Upper lobe of left lung (tissue), 6 donors: ENCODE measurements around the gene SHANK3. TPM values are rescaled to one million over a fixed set of nuclear protein-coding genes. Genes with fewer than 3 reads are reported as not detected.

ENCODE experiments used
- ATAC-seq, 2 donors: fragments of 200-7000 bp; cut with Tn5 transposase; one replicate each; pipeline ENCODE4 v1.9.1; 2022; ENCODE audit warnings: mild to moderate bottlenecking in 2 of 2, moderate library complexity in 2 of 2; ENCODE audit not compliant: low FRiP score in 2 of 2
- DNase-seq, 2 donors: peaks; one replicate each; pipeline ENCODE4 v3.0.0-alpha.2; 2019 to 2020
- H3K27ac ChIP-seq, 4 donors: fragments of 200-600 bp; sonication (generic); one replicate each; pipeline ENCODE4 v1.5.1; 2016 to 2019
- H3K27me3 ChIP-seq, 4 donors: fragments of 200-600 bp; sonication (generic); one replicate each; pipeline ENCODE4 v1.5.1; 2017 to 2019
- H3K36me3 ChIP-seq, 4 donors: fragments of 200-600 bp; sonication (generic); one replicate each; pipeline ENCODE4 v1.5.1; 2016 to 2019
- H3K4me1 ChIP-seq, 4 donors: fragments of 200-600 bp; sonication (generic); one replicate each; pipeline ENCODE4 v1.5.1; 2018 to 2019
- H3K4me3 ChIP-seq, 4 donors: fragments of 200-600 bp; sonication (generic); one replicate each; pipeline ENCODE4 v1.5.1; 2017 to 2019; ENCODE audit warnings: mild to moderate bottlenecking in 2 of 4, moderate library complexity in 1 of 4
- H3K9me3 ChIP-seq, 4 donors: fragments of 200-600 bp; sonication (generic); one replicate each; pipeline ENCODE4 v1.5.1; 2018 to 2019
- EP300 ChIP-seq, 4 donors: sonication (generic); formaldehyde crosslinking; IDR thresholded peaks; one replicate each; pipeline ENCODE4 v1.5.1; 2017; ENCODE audit warnings: antibody characterized with exemption in 4 of 4, control low read depth in 2 of 4
- POLR2A ChIP-seq, 4 donors: fragments of 450-650 bp; IDR thresholded peaks; one replicate each; pipeline ENCODE4 v1.5.1; 2016 to 2017; ENCODE audit warnings: antibody characterized with exemption in 4 of 4, mild to moderate bottlenecking in 2 of 4
- POLR2AphosphoS5 ChIP-seq, 2 donors: sonication (generic); formaldehyde crosslinking; IDR thresholded peaks; one replicate each; pipeline ENCODE4 v1.5.1; 2017; ENCODE audit warnings: antibody characterized with exemption in 2 of 2
- WGBS, 2 donors: methylation state at CpG; one replicate each; pipeline ENCODE4 v1.1.5; 2017 to 2018; 5-methylcytosine and 5-hydroxymethylcytosine counted together
- total RNA-seq, 6 donors: library from RNA; depleted of rRNA in 4 of 6; stranded (reverse); fragments of >200 nt in 4 of 6; gene quantifications; one replicate each; pipeline versions ENCODE4 v1.1.0 to v1.2.1, GENCODE V29; 2016 to 2021
- TF ChIP-seq, protein P1 (sequence below), 6 experiments: fragments of 450-650 bp in 4 of 6; fragments of 200-600 bp in 2 of 6; sonication (generic) in 2 of 6; IDR thresholded peaks; one replicate each; pipeline ENCODE4 v1.5.1; 2016 to 2019; ENCODE audit warnings: antibody characterized with exemption in 6 of 6
- donor health status: DM: no; HTN: no; CAD: no; lungs with moderate emphysema.
- donor health status: DM: no; HTN: yes; CAD: no; lungs with severe emphysema.

Gene SHANK3
- total RNA-seq, 6 donors from 2014 or later: 16.6 to 105 (median 51.1) TPM

DNA sequence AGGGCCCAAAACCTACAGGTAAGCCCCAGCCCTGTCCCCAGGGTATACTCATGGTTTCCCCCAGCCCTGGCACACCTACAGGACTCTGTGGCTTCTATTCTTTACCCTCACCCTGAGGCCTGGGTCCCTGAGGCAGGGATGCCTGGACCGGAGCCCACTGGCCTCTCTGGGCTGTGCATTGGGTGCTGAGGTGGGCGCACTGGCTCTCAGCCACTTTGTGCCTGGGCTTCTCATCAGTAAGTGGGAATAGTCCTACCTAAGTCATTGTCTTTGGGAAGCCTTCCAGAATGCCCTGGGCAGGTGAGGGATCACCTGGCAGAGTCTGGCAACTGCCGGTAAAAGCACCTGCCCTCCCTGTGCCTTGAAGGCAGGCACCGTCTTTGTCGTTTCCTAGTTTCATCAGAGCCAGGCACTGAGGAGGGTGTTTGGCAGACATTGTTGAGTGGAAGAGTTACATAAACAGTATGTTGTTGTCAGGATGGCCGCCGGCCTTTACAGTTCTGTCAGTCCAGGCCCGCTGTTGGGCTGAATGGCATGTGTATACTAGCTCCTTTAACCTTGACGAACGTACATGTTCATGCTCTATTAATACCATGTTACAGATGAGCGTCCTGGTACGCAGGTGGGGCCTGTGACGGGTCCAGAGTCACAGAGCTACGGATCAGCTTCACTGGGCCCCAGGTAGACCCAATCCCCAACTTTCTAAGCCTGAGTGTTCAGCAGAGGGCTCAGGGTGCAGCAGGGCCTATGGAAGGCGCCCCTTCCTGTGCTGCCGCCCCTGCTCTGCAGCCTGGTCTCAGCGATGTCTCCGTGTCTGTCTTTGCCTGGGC, 23.0 kb downstream of the SHANK3 start:
- Histone ChIP-seq H3K4me1 (peaks cover 35 to 56% (median 47%) of the 10 kb centered on the region in 4 donors), H3K4me3 (no peak overlapping the region), H3K27ac (no peak overlapping the region), H3K36me3 (peaks cover 0 to 65% (median 23%) of the 10 kb centered on the region in 4 donors), H3K9me3 (no peaks in the 10 kb centered on the region), H3K27me3 (no peaks in the 10 kb centered on the region)
- TF ChIP-seq EP300 (IDR thresholded peaks at IDR 0.05) (no peak), POLR2AphosphoS5 (IDR thresholded peaks at IDR 0.05) (no peak), POLR2A (IDR thresholded peaks at IDR 0.05) (no peak)
- TF ChIP-seq, protein P1, sequence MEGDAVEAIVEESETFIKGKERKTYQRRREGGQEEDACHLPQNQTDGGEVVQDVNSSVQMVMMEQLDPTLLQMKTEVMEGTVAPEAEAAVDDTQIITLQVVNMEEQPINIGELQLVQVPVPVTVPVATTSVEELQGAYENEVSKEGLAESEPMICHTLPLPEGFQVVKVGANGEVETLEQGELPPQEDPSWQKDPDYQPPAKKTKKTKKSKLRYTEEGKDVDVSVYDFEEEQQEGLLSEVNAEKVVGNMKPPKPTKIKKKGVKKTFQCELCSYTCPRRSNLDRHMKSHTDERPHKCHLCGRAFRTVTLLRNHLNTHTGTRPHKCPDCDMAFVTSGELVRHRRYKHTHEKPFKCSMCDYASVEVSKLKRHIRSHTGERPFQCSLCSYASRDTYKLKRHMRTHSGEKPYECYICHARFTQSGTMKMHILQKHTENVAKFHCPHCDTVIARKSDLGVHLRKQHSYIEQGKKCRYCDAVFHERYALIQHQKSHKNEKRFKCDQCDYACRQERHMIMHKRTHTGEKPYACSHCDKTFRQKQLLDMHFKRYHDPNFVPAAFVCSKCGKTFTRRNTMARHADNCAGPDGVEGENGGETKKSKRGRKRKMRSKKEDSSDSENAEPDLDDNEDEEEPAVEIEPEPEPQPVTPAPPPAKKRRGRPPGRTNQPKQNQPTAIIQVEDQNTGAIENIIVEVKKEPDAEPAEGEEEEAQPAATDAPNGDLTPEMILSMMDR (IDR thresholded peaks at IDR 0.05): no peak
- ATAC-seq (no peak), DNase-seq (no peak)
- WGBS, 2 donors: 77 to 94% methylated on average over 6 to 17 of the region's 18 CpGs

DNA sequence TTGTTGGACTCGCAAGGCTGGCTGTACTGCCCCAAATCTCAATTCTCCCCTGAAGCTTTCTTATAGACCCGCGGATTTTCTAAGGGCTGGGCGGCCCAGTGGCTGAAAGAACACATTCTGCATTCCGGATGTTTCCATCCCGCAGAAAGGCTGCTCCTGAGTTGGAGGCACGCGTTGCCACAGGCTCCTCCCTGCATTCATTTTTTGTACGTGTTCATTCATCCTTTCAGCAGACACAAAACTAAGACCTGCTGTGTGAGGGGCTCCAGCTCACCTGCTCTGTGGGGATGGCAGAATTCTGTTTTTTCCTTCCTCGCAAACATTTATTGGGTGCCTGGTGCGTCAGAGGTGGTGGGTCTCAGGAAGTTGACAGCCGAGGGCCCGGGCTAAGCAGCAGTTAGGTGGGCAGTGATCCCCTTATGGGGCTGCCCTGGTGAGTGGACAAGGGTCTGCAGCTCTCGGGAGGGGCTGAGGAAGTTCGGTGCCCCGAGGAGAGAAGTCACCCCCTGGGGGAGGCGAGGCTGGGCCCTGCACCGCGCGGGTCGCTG, 23.7 kb downstream of the SHANK3 start:
- TF ChIP-seq POLR2AphosphoS5 (IDR thresholded peaks at IDR 0.05): no peak
- H3K27ac ChIP-seq: no peak overlapping the region
- 66 to 88% methylated on average over 11 to 17 of the region's 21 CpGs for WGBS, 2 donors
- no peak overlapping the region for H3K4me3 ChIP-seq
- no peaks in the 10 kb centered on the region for H3K9me3 ChIP-seq
- H3K27me3 ChIP-seq: no peaks in the 10 kb centered on the region
- H3K4me1 ChIP-seq: peaks cover 36 to 57% (median 51%) of the 10 kb centered on the region in 4 donors
- no peak for DNase-seq
- no peak for ATAC-seq
- H3K36me3 ChIP-seq: peaks cover 0 to 72% (median 23%) of the 10 kb centered on the region in 4 donors

DNA sequence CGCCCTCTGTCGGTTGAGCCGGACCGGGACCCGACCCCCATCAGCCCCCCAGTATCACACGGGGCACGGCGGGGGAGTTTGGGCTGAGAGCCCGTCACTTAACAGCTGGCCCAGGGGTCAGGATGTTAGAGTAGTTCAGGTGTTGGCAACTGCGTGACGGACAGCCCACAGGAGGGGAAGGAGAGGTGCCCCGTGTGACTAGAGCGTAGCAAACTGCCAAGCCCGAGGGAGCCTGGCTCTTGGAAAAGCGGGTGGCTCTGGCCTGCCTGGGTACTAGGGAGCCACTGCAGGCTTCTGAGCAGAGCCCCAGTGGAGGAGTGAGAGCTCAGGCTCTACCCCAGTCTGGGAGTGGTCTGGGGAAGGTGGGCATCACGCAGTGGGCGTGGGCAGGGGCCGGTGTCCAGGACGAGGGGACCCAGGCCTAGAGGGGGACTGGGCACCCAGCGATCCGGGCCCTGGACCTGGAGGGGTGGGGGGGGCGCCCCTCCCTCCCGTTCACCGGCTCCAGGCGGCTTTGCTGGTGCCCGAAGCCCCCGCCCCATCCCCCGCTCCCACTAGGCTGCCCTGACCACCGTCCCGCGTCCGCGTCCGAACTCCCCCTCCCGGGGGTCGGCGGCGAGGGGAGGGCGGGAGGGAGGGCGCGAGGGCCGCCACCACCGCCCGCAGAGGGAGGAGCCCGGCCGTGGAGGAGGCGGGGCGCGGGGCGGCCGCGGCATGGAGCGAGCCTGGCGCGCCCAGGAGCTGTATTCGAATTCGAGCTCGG, 24.4 kb downstream of the SHANK3 start:
- Histone ChIP-seq H3K27ac (peak overlapping the region in 1 of 4 donors; percentile 19), H3K36me3 (peaks cover 0 to 75% (median 23%) of the 10 kb centered on the region in 4 donors), H3K4me3 (peak overlapping the region in 3 of 4 donors; percentile 40 to 51 (median 50)), H3K4me1 (peaks cover 36 to 57% (median 49%) of the 10 kb centered on the region in 4 donors), H3K9me3 (no peaks in the 10 kb centered on the region), H3K27me3 (no peaks in the 10 kb centered on the region)
- peak in 1 of 2 donors; percentile 85 for DNase-seq
- no peak for TF ChIP-seq POLR2A (IDR thresholded peaks at IDR 0.05)
- TF ChIP-seq, protein P1 (IDR thresholded peaks at IDR 0.05): peak in 5 of 6 experiments; percentile 16 to 37 (median 29)
- peak in 1 of 2 donors; percentile 78 for ATAC-seq
- WGBS, 2 donors: 70% methylated on average over 28 of the region's 58 CpGs; no CpG with 5 or more reads in 1 of the 2 donors

DNA sequence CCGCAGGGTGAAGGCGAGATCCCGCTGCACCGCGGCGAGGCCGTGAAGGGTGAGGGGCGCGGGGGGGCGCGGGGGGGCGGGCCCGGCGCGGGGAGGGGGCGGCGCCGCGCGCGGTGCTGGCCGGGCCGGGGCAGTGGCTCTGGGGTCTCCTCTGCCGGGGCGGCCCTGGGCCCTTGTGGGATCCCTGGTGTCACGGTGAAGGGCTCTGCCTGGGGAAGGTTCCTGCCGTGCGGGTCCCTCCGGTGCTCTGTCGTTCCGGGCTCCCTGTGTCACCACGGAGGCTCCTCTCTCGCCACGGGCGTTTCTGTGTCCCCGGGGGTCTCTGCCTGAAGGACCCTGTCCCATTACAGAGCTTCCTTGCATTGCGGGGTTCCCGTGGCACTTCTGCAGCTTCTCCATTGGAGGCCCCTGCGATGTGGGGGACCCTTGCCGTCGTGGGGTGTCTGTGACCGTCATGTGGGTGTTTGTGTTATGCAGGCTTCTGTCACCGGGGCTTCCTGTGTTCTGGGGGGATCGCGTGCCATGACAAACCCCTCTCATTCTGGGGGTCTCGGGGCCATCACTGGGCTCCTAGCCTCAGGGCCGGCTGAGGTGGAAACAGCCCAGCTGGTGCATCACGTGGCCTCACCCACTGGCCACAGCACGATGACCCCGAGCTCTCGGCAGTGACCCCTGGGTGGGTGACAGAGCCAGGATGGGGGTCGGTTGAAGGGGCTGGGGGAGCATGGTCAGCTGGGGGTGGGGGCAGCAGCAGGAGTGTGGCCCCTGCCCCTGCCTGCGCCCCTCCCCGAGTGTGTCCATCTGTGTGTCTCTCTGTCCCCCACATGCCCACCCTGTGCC, 25.3 kb downstream of the SHANK3 start:
- ATAC-seq: no peak
- TF ChIP-seq, protein P1 (IDR thresholded peaks at IDR 0.05): no peak
- TF ChIP-seq EP300 (IDR thresholded peaks at IDR 0.05): no peak
- no peak for TF ChIP-seq POLR2A (IDR thresholded peaks at IDR 0.05)
- no peak for TF ChIP-seq POLR2AphosphoS5 (IDR thresholded peaks at IDR 0.05)
- Histone ChIP-seq H3K9me3 (no peaks in the 10 kb centered on the region), H3K27ac (peak overlapping the region in 2 of 4 donors; percentile 17 to 50), H3K4me1 (peaks cover 36 to 52% (median 46%) of the 10 kb centered on the region in 4 donors), H3K4me3 (peak overlapping the region in 3 of 4 donors; percentile 36 to 51 (median 40)), H3K36me3 (peaks cover 0 to 78% (median 23%) of the 10 kb centered on the region in 4 donors), H3K27me3 (no peaks in the 10 kb centered on the region)
- no peak for DNase-seq
- 63 to 69% methylated on average over 8 to 18 of the region's 54 CpGs for WGBS, 2 donors
